ENCODE data around the gene CYP4F2. TPM values are rescaled to one million over a fixed set of nuclear protein-coding genes. Genes with fewer than 3 reads are reported as not detected.
"Not testable (repeated sequence)": the region's sequence is repeated elsewhere in the genome, so short reads cannot be mapped to it uniquely, and the experiment has no call there.

CYP4F2 gene
- total and polyA plus RNA-seq, 8 donors: 0.09 to 0.43 (median 0.30) TPM; not detected in 4

DNA sequence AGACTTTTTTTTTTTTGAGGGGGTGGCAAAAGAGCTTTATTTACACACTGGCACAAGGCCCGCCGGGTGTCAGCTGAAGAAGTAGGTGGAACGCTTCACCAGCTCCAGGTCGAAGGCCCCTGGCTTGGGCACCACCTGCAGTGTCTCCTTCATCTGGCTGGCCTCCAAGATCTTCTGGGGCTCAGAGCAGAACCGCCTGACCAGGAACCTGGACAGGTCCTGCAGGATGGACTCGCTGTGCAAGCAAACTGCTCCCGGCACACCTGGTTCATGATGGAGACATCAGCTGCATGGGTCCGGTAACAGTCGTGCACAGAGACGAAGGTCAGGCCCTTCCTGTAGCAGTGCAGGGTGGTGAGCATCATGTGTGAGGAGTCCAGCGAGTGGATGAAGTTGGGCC lies 4.4 kb upstream of the CYP4F2 start:
- WGBS, 2 donors: 66 to 75% methylated on average over 11 of the region's 11 CpGs
- peaks cover 0 to 8% (median 2%) of the 10 kb centered on the region in 4 donors for H3K27me3 ChIP-seq
- no peak for ATAC-seq

DNA sequence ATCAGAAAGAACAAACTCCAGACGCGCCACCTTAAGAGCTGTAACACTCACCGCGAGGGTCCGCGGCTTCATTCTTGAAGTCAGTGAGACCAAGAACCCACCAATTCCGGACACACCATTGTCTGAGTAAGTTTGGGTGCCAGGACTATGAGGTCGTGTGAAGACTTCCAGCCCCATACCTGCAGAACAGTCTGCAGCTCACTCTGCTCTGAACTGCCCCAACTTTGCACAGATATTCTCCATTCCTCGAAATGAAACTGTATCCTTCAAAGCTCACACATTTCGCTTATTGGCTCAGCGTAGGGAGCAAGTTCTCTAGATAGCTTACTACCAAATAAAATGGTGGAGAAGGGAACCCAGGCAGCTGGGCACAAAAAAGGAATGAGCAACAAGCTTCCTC lies 2.6 kb upstream of the CYP4F2 start:
- Histone ChIP-seq H3K4me1 (no peaks in the 10 kb centered on the region), H3K36me3 (no peaks in the 10 kb centered on the region), H3K27me3 (no peaks in the 10 kb centered on the region), H3K4me3 (no peak overlapping the region), H3K27ac (no peak overlapping the region), H3K9me3 (no peaks in the 10 kb centered on the region)
- intact Hi-C loops (cut with DNase I): no loop called here
- WGBS, 2 donors: 80 to 84% methylated on average over 7 to 11 of the region's 11 CpGs
- no peak for DNase-seq
- TF ChIP-seq, protein P1, sequence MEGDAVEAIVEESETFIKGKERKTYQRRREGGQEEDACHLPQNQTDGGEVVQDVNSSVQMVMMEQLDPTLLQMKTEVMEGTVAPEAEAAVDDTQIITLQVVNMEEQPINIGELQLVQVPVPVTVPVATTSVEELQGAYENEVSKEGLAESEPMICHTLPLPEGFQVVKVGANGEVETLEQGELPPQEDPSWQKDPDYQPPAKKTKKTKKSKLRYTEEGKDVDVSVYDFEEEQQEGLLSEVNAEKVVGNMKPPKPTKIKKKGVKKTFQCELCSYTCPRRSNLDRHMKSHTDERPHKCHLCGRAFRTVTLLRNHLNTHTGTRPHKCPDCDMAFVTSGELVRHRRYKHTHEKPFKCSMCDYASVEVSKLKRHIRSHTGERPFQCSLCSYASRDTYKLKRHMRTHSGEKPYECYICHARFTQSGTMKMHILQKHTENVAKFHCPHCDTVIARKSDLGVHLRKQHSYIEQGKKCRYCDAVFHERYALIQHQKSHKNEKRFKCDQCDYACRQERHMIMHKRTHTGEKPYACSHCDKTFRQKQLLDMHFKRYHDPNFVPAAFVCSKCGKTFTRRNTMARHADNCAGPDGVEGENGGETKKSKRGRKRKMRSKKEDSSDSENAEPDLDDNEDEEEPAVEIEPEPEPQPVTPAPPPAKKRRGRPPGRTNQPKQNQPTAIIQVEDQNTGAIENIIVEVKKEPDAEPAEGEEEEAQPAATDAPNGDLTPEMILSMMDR (IDR thresholded peaks at IDR 0.05): no peak
- ATAC-seq: no peak
- no peak for FAIRE-seq

More for the DNA sequence above, 4.4 kb upstream of the CYP4F2 start:
- Histone ChIP-seq H3K4me3 (no peak overlapping the region), H3K4me1 (peaks cover 0 to 4% (median 0%) of the 10 kb centered on the region in 3 donors), H3K9me3 (no peaks in the 10 kb centered on the region), H3K27ac (no peak overlapping the region), H3K36me3 (no peaks in the 10 kb centered on the region)
- DNase-seq: no peak
- intact Hi-C loops (cut with DNase I): no loop called here
- TF ChIP-seq, protein P1 (IDR thresholded peaks at IDR 0.05): no peak
- FAIRE-seq: no peak

DNA sequence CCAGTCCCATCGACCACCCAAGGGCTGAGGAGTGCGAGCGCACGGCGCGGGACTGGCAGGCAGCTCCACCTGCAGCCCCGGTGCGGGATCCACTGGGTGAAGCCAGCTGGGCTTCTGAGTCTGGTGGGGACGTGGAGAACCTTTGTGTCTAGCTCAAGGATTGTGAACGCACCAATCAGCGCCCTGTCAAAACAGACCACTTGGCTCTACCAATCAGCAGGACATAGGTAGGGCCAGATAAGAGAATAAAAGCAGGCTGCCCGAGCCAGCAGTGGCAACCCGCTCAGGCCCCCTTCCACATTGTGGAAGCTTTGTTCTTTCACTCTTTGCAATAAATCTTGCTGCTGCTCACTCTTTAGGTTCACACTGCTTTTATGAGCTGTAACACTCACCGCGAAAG lies 2.2 kb upstream of the CYP4F2 start:
- intact Hi-C loops (cut with DNase I); H3K27ac ChIP-seq; H3K36me3 ChIP-seq; H3K4me1 ChIP-seq; ATAC-seq; H3K4me3 ChIP-seq; H3K27me3 ChIP-seq; DNase-seq; H3K9me3 ChIP-seq; FAIRE-seq: not testable (repeated sequence)
- WGBS, 2 donors: 20 to 46% methylated on average over 8 to 15 of the region's 15 CpGs

DNA sequence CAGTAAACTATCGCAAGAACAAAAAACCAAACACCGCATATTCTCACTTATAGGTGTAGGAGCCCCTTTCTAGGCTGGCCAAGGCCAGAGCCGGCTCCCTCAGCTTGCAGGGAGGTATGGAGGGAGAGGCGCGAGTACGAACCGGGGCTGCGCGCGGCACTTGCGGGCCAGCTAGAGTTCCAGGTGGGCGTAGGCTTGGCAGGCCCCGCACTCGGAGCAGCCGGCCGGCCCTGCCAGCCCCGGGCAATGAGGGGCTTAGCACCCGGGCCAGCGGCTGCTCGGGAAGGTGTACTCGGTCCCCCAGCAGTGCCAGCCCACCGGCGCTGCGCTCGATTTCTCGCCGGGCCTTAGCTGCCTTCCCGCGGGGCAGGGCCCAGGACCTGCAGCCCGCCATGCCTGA lies 1.7 kb upstream of the CYP4F2 start:
- ATAC-seq; DNase-seq; H3K27me3 ChIP-seq; FAIRE-seq; H3K9me3 ChIP-seq; H3K27ac ChIP-seq; H3K4me3 ChIP-seq; H3K4me1 ChIP-seq; intact Hi-C loops (cut with DNase I); H3K36me3 ChIP-seq: not testable (repeated sequence)
- 23 to 26% methylated on average over 26 to 30 of the region's 30 CpGs for WGBS, 2 donors

DNA sequence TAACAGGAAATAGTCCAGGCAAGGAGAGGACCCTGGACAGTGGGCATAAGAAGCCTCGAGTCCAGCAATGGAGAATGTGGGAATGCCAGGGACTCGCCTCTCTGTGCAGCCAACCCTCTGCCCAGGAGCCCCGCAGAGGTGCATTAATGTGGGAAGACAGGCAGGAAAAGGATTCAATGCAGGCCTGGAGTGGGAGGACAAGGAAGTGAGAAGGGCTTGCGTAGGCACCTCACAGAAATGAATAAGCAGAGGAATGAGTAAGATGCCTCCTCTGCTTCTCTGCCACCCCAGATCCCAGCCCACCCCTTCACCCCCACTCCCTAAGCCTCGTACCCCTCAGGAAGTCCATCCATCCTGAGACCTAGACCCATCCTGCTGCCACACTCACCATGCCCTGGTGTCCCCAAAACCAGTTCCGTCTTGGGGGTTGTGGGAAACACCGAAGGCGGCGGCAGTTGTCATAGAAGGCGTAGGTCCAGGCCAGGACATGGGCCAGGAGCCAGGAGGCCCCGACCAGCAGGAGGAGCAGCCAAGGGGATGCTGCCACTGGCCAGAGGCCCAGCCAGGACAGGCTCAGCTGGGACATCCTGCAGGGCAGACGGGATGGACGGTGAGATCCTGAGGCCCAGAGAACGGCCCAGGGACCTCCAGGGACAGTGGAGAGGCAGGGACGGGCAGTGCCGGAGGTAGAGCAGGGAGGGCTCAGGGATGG lies 692 bp downstream of the CYP4F2 start:
- H3K27me3 ChIP-seq: no peaks in the 10 kb centered on the region
- no peaks in the 10 kb centered on the region for H3K36me3 ChIP-seq
- intact Hi-C loops (cut with DNase I): no loop called here
- no peak for FAIRE-seq
- no peak overlapping the region for H3K27ac ChIP-seq
- 86 to 92% methylated on average over 16 of the region's 16 CpGs for WGBS, 2 donors
- TF ChIP-seq, protein P1 (IDR thresholded peaks at IDR 0.05): no peak
- no peak for DNase-seq
- no peaks in the 10 kb centered on the region for H3K4me1 ChIP-seq
- no peaks in the 10 kb centered on the region for H3K9me3 ChIP-seq
- H3K4me3 ChIP-seq: no peak overlapping the region
- ATAC-seq: no peak

DNA sequence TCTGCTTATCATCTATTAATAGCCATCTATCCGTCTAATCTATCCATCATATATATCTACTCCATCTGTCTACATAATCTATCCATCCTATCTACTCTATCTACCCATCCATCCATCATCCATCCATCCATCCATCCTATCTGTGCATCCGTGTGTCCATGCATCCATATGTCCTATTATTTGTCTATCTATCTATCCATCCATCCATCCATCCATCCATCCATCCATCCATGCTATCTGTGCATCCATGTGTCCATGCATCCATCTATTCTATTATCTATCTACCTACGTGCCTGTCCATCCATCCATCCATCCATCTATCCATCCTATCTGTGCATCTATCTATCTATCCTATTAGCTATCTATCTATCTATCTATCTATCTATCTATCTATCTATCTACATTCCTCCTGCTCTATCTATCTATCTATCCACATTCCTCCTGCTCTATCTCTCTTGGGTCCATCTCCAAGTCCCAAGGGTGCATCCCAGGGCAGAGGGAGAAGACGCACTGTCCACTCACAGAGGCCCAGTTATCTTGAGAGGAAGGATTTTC lies 1.9 kb downstream of the CYP4F2 start:
- WGBS, 2 donors: 67 to 70% methylated on average over 4 of the region's 4 CpGs

More for the DNA sequence above, 1.9 kb downstream of the CYP4F2 start:
- Histone ChIP-seq H3K36me3 (no peaks in the 10 kb centered on the region), H3K4me1 (no peaks in the 10 kb centered on the region), H3K27me3 (no peaks in the 10 kb centered on the region), H3K27ac (no peak overlapping the region), H3K9me3 (no peaks in the 10 kb centered on the region), H3K4me3 (no peak overlapping the region)
- ATAC-seq (no peak), FAIRE-seq (no peak), DNase-seq (no peak)
- TF ChIP-seq, protein P1 (IDR thresholded peaks at IDR 0.05): no peak
- intact Hi-C loops (cut with DNase I): no loop called here

All from pancreas (tissue), 10 donors.